Measurements from ENCODE around the gene CARD14. TPM values are rescaled to one million over a fixed set of nuclear protein-coding genes. Genes with fewer than 3 reads are reported as not detected.

CARD14 gene
- total RNA-seq, 1 donor from 2014 or later = not detected

DNA sequence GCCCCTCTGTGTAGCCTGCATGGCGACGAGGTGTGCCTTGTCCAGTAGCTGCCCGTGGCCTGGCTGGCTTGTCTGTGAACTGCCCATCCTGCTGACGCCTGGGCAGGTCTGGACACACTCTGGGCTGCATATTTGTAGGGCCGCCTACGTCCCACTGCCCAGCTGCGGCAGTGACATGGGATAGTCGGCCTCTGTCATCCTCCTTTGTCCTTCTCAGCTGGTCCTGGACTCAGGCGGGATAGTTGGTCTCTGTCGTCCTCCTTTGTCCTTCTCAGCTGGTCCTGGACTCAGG lies 14.5 kb downstream of the CARD14 start:
- Mint-ChIP-seq H3K27me3 (peaks cover 2% of the 10 kb centered on the region), H3K4me1 (no peaks in the 10 kb centered on the region), H3K36me3 (ENCODE audit: low read depth) (no peaks in the 10 kb centered on the region), H3K9me3 (no peaks in the 10 kb centered on the region), H3K4me3 (no peak overlapping the region), H3K27ac (no peak overlapping the region)
- ChIA-PET POLR2A (no interaction called here), CTCF (no interaction called here)
- TF ChIP-seq, protein P1, sequence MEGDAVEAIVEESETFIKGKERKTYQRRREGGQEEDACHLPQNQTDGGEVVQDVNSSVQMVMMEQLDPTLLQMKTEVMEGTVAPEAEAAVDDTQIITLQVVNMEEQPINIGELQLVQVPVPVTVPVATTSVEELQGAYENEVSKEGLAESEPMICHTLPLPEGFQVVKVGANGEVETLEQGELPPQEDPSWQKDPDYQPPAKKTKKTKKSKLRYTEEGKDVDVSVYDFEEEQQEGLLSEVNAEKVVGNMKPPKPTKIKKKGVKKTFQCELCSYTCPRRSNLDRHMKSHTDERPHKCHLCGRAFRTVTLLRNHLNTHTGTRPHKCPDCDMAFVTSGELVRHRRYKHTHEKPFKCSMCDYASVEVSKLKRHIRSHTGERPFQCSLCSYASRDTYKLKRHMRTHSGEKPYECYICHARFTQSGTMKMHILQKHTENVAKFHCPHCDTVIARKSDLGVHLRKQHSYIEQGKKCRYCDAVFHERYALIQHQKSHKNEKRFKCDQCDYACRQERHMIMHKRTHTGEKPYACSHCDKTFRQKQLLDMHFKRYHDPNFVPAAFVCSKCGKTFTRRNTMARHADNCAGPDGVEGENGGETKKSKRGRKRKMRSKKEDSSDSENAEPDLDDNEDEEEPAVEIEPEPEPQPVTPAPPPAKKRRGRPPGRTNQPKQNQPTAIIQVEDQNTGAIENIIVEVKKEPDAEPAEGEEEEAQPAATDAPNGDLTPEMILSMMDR (IDR thresholded peaks at IDR 0.05) = no peak
- no peak for ATAC-seq (ENCODE audit: low read depth)
- intact Hi-C loops (cut with micrococcal nuclease) = no loop called here
- no peak for DNase-seq

DNA sequence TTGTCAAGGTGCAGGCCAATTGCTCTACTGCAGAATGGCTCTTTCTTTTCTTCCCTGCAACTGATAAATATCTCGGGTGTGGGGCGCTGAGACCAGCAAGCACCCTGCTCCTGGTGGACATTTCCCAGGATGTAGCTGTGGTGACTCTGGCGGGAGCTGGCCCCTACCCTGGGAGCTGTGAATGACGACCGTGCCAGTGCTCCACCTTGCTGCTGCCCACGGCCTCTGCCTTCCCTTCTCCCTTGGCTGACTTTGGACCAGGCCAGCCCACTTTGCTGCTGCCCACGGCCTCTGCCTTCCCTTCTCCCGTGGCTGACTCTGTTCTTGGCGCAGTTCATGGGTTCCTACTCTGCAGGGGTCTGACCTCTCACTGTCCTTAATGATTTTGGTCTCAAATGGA lies 16.1 kb downstream of the CARD14 start:
- H3K9me3 Mint-ChIP-seq = no peaks in the 10 kb centered on the region
- H3K4me1 Mint-ChIP-seq = no peaks in the 10 kb centered on the region
- ChIA-PET POLR2A (no interaction called here), CTCF (no interaction called here)
- DNase-seq (no peak), ATAC-seq (ENCODE audit: low read depth) (no peak)
- H3K27me3 Mint-ChIP-seq = peaks cover 2% of the 10 kb centered on the region
- H3K27ac Mint-ChIP-seq = no peak overlapping the region
- no peaks in the 10 kb centered on the region for H3K36me3 Mint-ChIP-seq (ENCODE audit: low read depth)
- no peak overlapping the region for H3K4me3 Mint-ChIP-seq
- TF ChIP-seq, protein P1 (IDR thresholded peaks at IDR 0.05) = no peak
- intact Hi-C loops (cut with micrococcal nuclease) = no loop called here

DNA sequence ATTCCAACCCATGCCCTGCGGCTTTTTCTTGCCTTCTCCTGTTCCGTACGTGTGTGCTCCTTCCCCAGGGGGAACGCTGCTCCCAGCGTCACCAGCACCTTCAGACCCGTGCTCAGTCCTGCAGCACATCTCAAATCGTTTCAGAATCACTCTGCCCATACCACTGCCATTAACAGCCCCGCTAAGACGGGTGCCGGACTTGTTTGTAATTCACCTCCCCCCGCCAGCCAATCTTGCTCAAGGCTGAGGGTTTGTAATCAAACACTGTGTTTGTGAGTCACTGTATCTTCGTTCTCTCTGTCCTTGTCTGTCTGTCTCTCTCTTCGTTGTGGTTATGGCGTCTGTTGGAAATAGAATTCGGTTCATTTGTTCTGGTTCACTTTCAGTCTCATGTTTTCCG lies 17.3 kb downstream of the CARD14 start:
- no peaks in the 10 kb centered on the region for H3K36me3 Mint-ChIP-seq (ENCODE audit: low read depth)
- TF ChIP-seq, protein P1 (IDR thresholded peaks at IDR 0.05) = no peak
- no peaks in the 10 kb centered on the region for H3K9me3 Mint-ChIP-seq
- CTCF ChIA-PET = interaction anchor here (1.1 to 1.2 kb wide), 2 partner anchors 66 to 159 kb away, joined by 3 read pairs; no protein-coding TSS in a partner anchor
- intact Hi-C loops (cut with micrococcal nuclease) = no loop called here
- no peak overlapping the region for H3K27ac Mint-ChIP-seq
- ATAC-seq (ENCODE audit: low read depth) (no peak), DNase-seq (no peak)
- H3K4me1 Mint-ChIP-seq = no peaks in the 10 kb centered on the region
- POLR2A ChIA-PET = interaction anchor here (0.6 kb wide), 1 partner anchor 33 kb away, joined by 3 read pairs; no protein-coding TSS in a partner anchor
- peaks cover 2% of the 10 kb centered on the region for H3K27me3 Mint-ChIP-seq
- no peak overlapping the region for H3K4me3 Mint-ChIP-seq

DNA sequence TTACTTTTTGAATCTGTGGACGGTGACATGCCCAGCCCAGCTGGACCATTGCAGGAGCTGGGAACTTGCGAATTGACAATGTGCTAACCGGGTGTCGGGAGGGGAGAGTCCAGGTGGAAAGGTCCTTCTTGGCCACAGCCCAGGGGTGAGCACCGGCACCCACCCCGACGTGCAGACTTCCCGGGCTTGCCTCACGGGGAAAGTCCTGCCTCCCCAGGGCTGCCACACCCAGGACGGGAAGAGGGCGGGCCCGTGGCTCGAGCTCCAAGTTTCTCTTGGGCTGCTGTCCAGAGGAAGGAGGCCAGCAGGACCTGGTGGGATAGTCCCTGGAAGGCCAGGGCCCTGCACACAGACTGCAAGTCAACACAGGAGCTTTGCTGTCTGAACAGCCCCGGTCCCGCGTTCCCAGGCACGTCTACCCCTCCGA lies 17.7 kb downstream of the CARD14 start:
- Mint-ChIP-seq H3K4me3 (no peak overlapping the region), H3K27ac (no peak overlapping the region), H3K4me1 (no peaks in the 10 kb centered on the region), H3K36me3 (ENCODE audit: low read depth) (no peaks in the 10 kb centered on the region), H3K27me3 (peaks cover 2% of the 10 kb centered on the region), H3K9me3 (no peaks in the 10 kb centered on the region)
- ATAC-seq (ENCODE audit: low read depth) (no peak), DNase-seq (no peak)
- ChIA-PET POLR2A (interaction anchor here (0.6 kb wide), 1 partner anchor 33 kb away, joined by 3 read pairs; no protein-coding TSS in a partner anchor), CTCF (interaction anchor here (1.1 to 1.2 kb wide), 2 partner anchors 66 to 159 kb away, joined by 3 read pairs; no protein-coding TSS in a partner anchor)
- TF ChIP-seq, protein P1 (IDR thresholded peaks at IDR 0.05) = no peak
- intact Hi-C loops (cut with micrococcal nuclease) = no loop called here

DNA sequence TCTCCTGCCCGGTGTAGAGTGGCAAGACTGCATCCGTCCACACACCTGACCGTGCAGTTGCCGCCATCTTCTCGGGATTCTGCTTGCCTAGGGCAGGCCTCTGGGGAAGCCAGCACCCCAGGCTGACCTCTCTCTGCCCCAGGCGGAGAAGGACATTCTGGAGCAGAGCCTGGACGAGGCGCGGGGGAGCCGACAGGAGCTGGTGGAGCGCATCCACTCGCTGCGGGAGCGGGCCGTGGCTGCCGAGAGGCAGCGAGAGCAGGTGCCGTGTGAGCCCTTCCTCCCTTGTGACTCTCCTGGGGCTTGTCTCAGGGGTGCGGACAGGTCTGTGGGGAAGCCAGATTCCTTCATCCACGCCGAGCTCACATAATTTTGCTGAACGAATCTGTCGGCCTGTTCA lies 19.8 kb downstream of the CARD14 start:
- no peaks in the 10 kb centered on the region for H3K36me3 Mint-ChIP-seq (ENCODE audit: low read depth)
- H3K9me3 Mint-ChIP-seq = no peaks in the 10 kb centered on the region
- H3K27ac Mint-ChIP-seq = no peak overlapping the region
- TF ChIP-seq, protein P1 (IDR thresholded peaks at IDR 0.05) = no peak
- H3K27me3 Mint-ChIP-seq = peaks cover 7% of the 10 kb centered on the region
- DNase-seq (no peak), ATAC-seq (ENCODE audit: low read depth) (no peak)
- intact Hi-C loops (cut with micrococcal nuclease) = loop anchor here (10.0 kb wide), 1 partner anchor 105 kb away; no protein-coding TSS in a partner anchor
- H3K4me3 Mint-ChIP-seq = no peak overlapping the region
- ChIA-PET CTCF (no interaction called here), POLR2A (no interaction called here)
- H3K4me1 Mint-ChIP-seq = no peaks in the 10 kb centered on the region

Measured in activated B cell treated with CpG ODN at 0.5 μM for 24 hours (primary cell).